BE2C (cell line): ENCODE data around the gene SPOP.

ENCODE experiments used
- DNase-seq: peaks from one replicate; pipeline ENCODE4 v3.0.0-alpha.2; 2020
- H3K27me3 ChIP-seq: fragments of 250-450 bp; sonication (Bioruptor Pico); 2 replicates; pipeline ENCODE4 v1.5.1; 2020; ENCODE audit warnings: mild to moderate bottlenecking
- H3K36me3 ChIP-seq: fragments of 250-450 bp; sonication (Bioruptor Pico); 2 replicates; pipeline ENCODE4 v1.5.1; 2020; ENCODE audit warnings: mild to moderate bottlenecking
- H3K4me1 ChIP-seq: fragments of 250-450 bp; sonication (Bioruptor Pico); 2 replicates; pipeline ENCODE4 v1.5.1; 2020
- H3K4me3 ChIP-seq: 2 replicates; pipeline ENCODE4 v1.5.1; 2011; ENCODE audit warnings: low read depth, low read length
- H3K9me3 ChIP-seq: fragments of 250-450 bp; sonication (Bioruptor Pico); 2 replicates; pipeline ENCODE4 v1.5.1; 2020
- TF ChIP-seq, protein P1 (sequence below): IDR thresholded peaks from 2 replicates; pipeline ENCODE4 v1.5.1; 2012; ENCODE audit warnings: mild to moderate bottlenecking, low read depth, low read length

SPOP gene

GRCh38 chr17:49574323-49574781, 103.5 kb downstream of the SPOP start:
- TF ChIP-seq, protein P1, sequence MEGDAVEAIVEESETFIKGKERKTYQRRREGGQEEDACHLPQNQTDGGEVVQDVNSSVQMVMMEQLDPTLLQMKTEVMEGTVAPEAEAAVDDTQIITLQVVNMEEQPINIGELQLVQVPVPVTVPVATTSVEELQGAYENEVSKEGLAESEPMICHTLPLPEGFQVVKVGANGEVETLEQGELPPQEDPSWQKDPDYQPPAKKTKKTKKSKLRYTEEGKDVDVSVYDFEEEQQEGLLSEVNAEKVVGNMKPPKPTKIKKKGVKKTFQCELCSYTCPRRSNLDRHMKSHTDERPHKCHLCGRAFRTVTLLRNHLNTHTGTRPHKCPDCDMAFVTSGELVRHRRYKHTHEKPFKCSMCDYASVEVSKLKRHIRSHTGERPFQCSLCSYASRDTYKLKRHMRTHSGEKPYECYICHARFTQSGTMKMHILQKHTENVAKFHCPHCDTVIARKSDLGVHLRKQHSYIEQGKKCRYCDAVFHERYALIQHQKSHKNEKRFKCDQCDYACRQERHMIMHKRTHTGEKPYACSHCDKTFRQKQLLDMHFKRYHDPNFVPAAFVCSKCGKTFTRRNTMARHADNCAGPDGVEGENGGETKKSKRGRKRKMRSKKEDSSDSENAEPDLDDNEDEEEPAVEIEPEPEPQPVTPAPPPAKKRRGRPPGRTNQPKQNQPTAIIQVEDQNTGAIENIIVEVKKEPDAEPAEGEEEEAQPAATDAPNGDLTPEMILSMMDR = no peak
- Histone ChIP-seq H3K4me1 (no peaks in the 10 kb centered on the region), H3K27me3 (peaks cover 69% of the 10 kb centered on the region), H3K9me3 (no peaks in the 10 kb centered on the region), H3K36me3 (no peaks in the 10 kb centered on the region), H3K4me3 (no peak overlapping the region)
- DNase-seq = no peak

GRCh38 chr17:49573510-49574322, 104.2 kb downstream of the SPOP start:
- no peaks in the 10 kb centered on the region for H3K4me1 ChIP-seq
- H3K4me3 ChIP-seq = no peak overlapping the region
- H3K36me3 ChIP-seq = no peaks in the 10 kb centered on the region
- H3K9me3 ChIP-seq = no peaks in the 10 kb centered on the region
- DNase-seq = no peak
- peaks cover 69% of the 10 kb centered on the region for H3K27me3 ChIP-seq
- TF ChIP-seq, protein P1 = no peak

DNA sequence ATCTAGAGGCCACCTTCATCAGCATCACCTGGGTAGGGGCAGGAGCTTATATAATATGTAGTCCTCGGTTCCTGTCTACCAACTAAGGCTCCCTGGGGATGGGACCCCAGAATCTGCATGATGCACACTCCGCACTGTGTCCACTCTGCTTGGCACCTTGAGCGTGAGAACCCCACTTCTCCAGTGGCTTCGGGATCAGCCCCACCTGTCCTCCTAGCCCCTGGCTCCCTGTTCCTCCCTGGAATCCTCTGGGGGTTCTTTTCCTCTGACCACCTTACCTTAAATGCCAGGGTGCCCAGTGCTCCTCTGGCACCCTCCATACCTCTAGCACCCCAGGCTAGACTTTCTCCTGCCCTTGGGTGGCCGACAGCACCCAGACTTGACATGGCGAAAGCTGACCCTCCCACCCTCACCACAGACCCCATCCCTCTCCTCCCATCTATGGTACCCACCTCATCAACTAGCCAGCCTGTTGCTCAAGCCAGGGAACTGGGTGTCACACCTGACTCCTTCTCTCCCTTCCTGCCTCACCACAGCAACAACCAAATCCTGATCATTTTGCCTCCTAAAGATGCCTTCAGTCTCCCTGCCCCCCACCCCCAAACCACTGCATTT, 105.0 kb downstream of the SPOP start:
- TF ChIP-seq, protein P1 = no peak
- H3K27me3 ChIP-seq = peaks cover 68% of the 10 kb centered on the region
- H3K36me3 ChIP-seq = no peaks in the 10 kb centered on the region
- DNase-seq = no peak
- no peak overlapping the region for H3K4me3 ChIP-seq
- H3K4me1 ChIP-seq = no peaks in the 10 kb centered on the region
- no peaks in the 10 kb centered on the region for H3K9me3 ChIP-seq

- peaks cover 62% of the 10 kb centered on the region for H3K27me3 ChIP-seq
Observed at GRCh38 chr17:49572226-49572625, 105.7 kb downstream of the SPOP start.

DNA sequence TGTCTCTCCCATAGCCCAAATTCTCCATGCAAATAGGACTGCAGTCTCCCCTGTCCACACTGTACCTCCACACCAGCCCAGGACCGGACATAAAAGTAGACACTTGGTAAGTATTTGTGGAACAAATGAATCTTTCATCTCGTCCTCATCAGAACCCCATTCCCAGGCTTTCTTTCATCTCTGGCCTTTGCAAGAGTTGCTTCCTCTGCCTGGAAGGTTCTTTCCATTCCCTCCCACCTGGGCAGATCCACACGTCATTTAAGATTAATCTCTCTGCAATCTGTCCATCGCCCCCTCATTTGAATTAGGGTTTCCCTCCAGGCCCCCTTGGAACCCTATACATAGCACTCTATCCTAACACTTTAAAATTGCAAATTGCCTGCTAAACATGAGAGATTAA, 106.1 kb downstream of the SPOP start:
- Histone ChIP-seq H3K9me3 (no peaks in the 10 kb centered on the region), H3K4me3 (no peak overlapping the region), H3K27me3 (peaks cover 62% of the 10 kb centered on the region), H3K36me3 (no peaks in the 10 kb centered on the region), H3K4me1 (no peaks in the 10 kb centered on the region)
- TF ChIP-seq, protein P1 = no peak
- DNase-seq = no peak

More at GRCh38 chr17:49572226-49572625, 105.7 kb downstream of the SPOP start:
- no peaks in the 10 kb centered on the region for H3K4me1 ChIP-seq
- H3K4me3 ChIP-seq = no peak overlapping the region
- no peaks in the 10 kb centered on the region for H3K9me3 ChIP-seq
- DNase-seq = no peak
- TF ChIP-seq, protein P1 = no peak
- H3K36me3 ChIP-seq = no peaks in the 10 kb centered on the region

- TF ChIP-seq, protein P1 = no peak
- Histone ChIP-seq H3K4me1 (no peaks in the 10 kb centered on the region), H3K36me3 (no peaks in the 10 kb centered on the region), H3K27me3 (peaks cover 60% of the 10 kb centered on the region), H3K4me3 (no peak overlapping the region), H3K9me3 (no peaks in the 10 kb centered on the region)
- no peak for DNase-seq
Observed at GRCh38 chr17:49571283-49571682, 106.6 kb downstream of the SPOP start.
